SU-DHL-6 (cell line): Measurements from ENCODE around the gene COL18A1.

Experiments used
- EZH2phosphoT487 ChIP-seq: fragments of 200-600 bp; sonication (generic), shearing (Covaris generic); conservative IDR thresholded peaks from 2 replicates; pipeline ENCODE4 v1.6.1; 2018; ENCODE audit warnings: mild to moderate bottlenecking, antibody characterized with exemption, low read length, moderate library complexity, mixed read lengths
- TF ChIP-seq, protein P1 (sequence below): fragments of 200-600 bp; sonication (generic); IDR thresholded peaks from one replicate; pipeline ENCODE4 v1.5.1; 2017; ENCODE audit warnings: antibody characterized with exemption, mild to moderate bottlenecking, low read length, moderate library complexity; ENCODE audit not compliant: insufficient read depth, poor library complexity, severe bottlenecking

DNA sequence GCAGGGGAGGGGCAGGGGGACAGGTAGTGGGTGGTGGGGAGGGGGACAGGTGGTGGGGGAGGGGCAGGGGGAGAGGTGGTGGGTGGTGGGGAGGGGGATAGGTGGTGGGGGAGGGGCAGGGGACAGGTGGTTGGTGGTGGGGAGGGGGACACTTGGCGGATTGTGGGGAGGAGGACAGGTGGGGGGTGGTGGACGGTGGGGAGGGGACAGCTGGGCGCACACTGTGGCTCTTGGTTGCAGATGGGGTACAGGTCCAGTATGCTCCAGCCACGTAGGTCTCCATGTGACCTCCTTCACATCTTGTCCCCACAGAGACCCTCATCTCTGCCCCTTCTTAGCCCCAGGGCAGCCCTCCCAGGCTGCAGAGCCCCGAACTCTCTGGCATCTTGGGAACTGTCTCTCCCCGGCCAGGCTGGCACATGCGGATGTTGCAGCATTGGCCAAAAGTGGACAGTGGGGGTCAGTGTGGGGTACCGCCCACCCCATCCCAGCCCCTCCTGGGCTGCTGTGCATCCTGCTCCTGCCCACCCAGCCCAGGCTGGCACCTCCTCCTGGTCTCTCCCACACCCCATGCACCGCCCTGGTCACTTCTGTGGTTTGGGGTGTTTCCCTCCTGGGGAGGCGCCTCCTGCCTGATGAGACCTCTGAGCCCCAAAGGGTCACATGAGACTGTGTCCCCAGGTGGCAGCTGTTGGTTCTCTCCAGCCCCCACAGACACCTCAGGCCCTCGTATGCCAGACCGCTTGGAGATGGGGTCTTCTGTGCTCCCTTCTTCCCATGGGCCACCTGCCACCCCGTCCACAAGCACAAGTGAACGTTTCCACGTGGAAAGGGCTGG is 144.9 kb downstream of the COL18A1 start:
- TF ChIP-seq, protein P1, sequence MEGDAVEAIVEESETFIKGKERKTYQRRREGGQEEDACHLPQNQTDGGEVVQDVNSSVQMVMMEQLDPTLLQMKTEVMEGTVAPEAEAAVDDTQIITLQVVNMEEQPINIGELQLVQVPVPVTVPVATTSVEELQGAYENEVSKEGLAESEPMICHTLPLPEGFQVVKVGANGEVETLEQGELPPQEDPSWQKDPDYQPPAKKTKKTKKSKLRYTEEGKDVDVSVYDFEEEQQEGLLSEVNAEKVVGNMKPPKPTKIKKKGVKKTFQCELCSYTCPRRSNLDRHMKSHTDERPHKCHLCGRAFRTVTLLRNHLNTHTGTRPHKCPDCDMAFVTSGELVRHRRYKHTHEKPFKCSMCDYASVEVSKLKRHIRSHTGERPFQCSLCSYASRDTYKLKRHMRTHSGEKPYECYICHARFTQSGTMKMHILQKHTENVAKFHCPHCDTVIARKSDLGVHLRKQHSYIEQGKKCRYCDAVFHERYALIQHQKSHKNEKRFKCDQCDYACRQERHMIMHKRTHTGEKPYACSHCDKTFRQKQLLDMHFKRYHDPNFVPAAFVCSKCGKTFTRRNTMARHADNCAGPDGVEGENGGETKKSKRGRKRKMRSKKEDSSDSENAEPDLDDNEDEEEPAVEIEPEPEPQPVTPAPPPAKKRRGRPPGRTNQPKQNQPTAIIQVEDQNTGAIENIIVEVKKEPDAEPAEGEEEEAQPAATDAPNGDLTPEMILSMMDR: no peak
- TF ChIP-seq EZH2phosphoT487: no peak
